Body of pancreas (tissue), 4 donors: ENCODE measurements around the gene SEL1L. TPM values are rescaled to one million over a fixed set of nuclear protein-coding genes. Genes with fewer than 3 reads are reported as not detected.
"Not testable (repeated sequence)": the region's sequence is repeated elsewhere in the genome, so short reads cannot be mapped to it uniquely, and the experiment has no call there.

Experiments
- ATAC-seq: fragments of 150-250 bp; one replicate; pipeline ENCODE4 v1.9.1; 2016
- DNase-seq, 4 donors: peaks; one replicate each; pipeline ENCODE4 v3.0.0-alpha.2; 2019
- H3K27ac ChIP-seq, 4 donors: fragments of 200-600 bp; sonication (generic); 1 replicate in 3 of 4; 2 replicates in 1 of 4; pipeline versions ENCODE4 v1.5.1 to v1.6.1; 2016 to 2019; ENCODE audit warnings: mild to moderate bottlenecking in 1 of 4, mixed read lengths in 1 of 4, moderate library complexity in 1 of 4
- H3K27me3 ChIP-seq, 2 donors: fragments of 200-600 bp; sonication (generic); one replicate each; pipeline ENCODE4 v1.6.0; 2016; ENCODE audit warnings: mild to moderate bottlenecking in 1 of 2
- H3K36me3 ChIP-seq, 2 donors: fragments of 200-600 bp; sonication (generic); replicated peaks in 1 of 2; 2 replicates each; pipeline ENCODE4 v1.5.1; 2016; ENCODE audit warnings: low read depth in 2 of 2; ENCODE audit not compliant: insufficient read depth in 1 of 2
- H3K4me1 ChIP-seq: fragments of 200-600 bp; sonication (generic); one replicate; pipeline ENCODE4 v1.6.0; 2016
- H3K4me3 ChIP-seq, 2 donors: fragments of 200-600 bp; sonication (generic); 1 replicate in 1 of 2; 2 replicates in 1 of 2; pipeline ENCODE4 v1.5.1; 2016 to 2019
- H3K9me3 ChIP-seq, 3 donors: fragments of 200-600 bp; sonication (generic); 1 replicate in 2 of 3; 2 replicates in 1 of 3; pipeline ENCODE4 v1.5.1; 2016
- CTCF ChIP-seq, 7 experiments: fragments of 450-650 bp in 4 of 7; fragments of 200-600 bp in 3 of 7; sonication (generic) in 3 of 7; IDR thresholded peaks; one replicate each; pipeline ENCODE4 v1.5.1; 2016 to 2019; ENCODE audit warnings: antibody characterized with exemption in 7 of 7
- POLR2A ChIP-seq, 3 donors: fragments of 450-650 bp; IDR thresholded peaks; one replicate each; pipeline ENCODE4 v1.6.1; 2016; ENCODE audit warnings: antibody characterized with exemption in 3 of 3, mild to moderate bottlenecking in 2 of 3
- WGBS, 2 donors: methylation state at CpG; one replicate each; pipeline ENCODE4 v1.1.5; 2017; 5-methylcytosine and 5-hydroxymethylcytosine counted together
- intact Hi-C: fragments of 100-400 bp; cut with DNase I; formaldehyde crosslinking; loops from one replicate; pipeline ENCODE4 v1.15.1; 2023
- total RNA-seq, 2 donors: library from RNA; depleted of rRNA; stranded (reverse); fragments of >200 nt; gene quantifications; one replicate each; pipeline ENCODE4 v1.1.0, GENCODE V29; 2016

Gene SEL1L
- total RNA-seq, 2 donors from 2014 or later: 183 to 268 TPM

- no peak for TF ChIP-seq CTCF (IDR thresholded peaks at IDR 0.05)
- no peak for TF ChIP-seq POLR2A (IDR thresholded peaks at IDR 0.05)
- WGBS, 2 donors: 61 to 71% methylated on average over 4 of the region's 4 CpGs
- Histone ChIP-seq H3K27me3 (no peaks in the 10 kb centered on the region), H3K36me3 (no peaks in the 10 kb centered on the region), H3K9me3 (no peaks in the 10 kb centered on the region), H3K27ac (no peak overlapping the region), H3K4me1 (peaks cover 6% of the 10 kb centered on the region), H3K4me3 (no peak overlapping the region)
- DNase-seq (no peak), ATAC-seq (no peak)
- intact Hi-C loops: no loop called here
Measured at GRCh38 chr14:81550001-81550637, 16.5 kb upstream of the SEL1L start.

- peaks cover 39% of the 10 kb centered on the region for H3K4me1 ChIP-seq
- H3K9me3 ChIP-seq, H3K36me3 ChIP-seq, H3K4me3 ChIP-seq, H3K27me3 ChIP-seq, DNase-seq, H3K27ac ChIP-seq, intact Hi-C loops, ATAC-seq: not testable (repeated sequence)
- WGBS, 2 donors: 92 to 95% methylated on average over 2 to 5 of the region's 5 CpGs
Measured at GRCh38 chr14:81541206-81541605, 7.6 kb upstream of the SEL1L start.

GRCh38 chr14:81537193-81537592 lies 3.5 kb upstream of the SEL1L start:
- Histone ChIP-seq H3K9me3 (no peaks in the 10 kb centered on the region), H3K4me1 (peaks cover 58% of the 10 kb centered on the region), H3K27me3 (no peaks in the 10 kb centered on the region), H3K4me3 (no peak overlapping the region), H3K27ac (peak overlapping the region; percentile 80 to 91 (median 84)), H3K36me3 (no peaks in the 10 kb centered on the region)
- intact Hi-C loops: no loop called here
- 8 to 23% methylated on average over 2 of the region's 2 CpGs for WGBS, 2 donors
- ATAC-seq (peak; percentile 34), DNase-seq (peak; percentile 50 to 70 (median 62))
- TF ChIP-seq POLR2A (IDR thresholded peaks at IDR 0.05): no peak

- DNase-seq (peak; percentile 52 to 90 (median 70)), ATAC-seq (peak; percentile 57)
- TF ChIP-seq POLR2A (IDR thresholded peaks at IDR 0.05) (peak in 2 of 3 donors; percentile 19 to 26), CTCF (IDR thresholded peaks at IDR 0.05) (no peak)
- Histone ChIP-seq H3K27ac (peak overlapping the region; percentile 80 to 91 (median 84)), H3K4me1 (peaks cover 58% of the 10 kb centered on the region), H3K4me3 (no peak overlapping the region), H3K9me3 (no peaks in the 10 kb centered on the region), H3K27me3 (no peaks in the 10 kb centered on the region), H3K36me3 (no peaks in the 10 kb centered on the region)
- WGBS, 2 donors: 7 to 9% methylated on average over 2 of the region's 2 CpGs
- intact Hi-C loops: no loop called here
Measured at GRCh38 chr14:81536241-81536771, 2.7 kb upstream of the SEL1L start.

- H3K27ac ChIP-seq: peak overlapping the region; percentile 80 to 91 (median 84)
Measured at GRCh38 chr14:81535396-81536164, 1.9 kb upstream of the SEL1L start.

GRCh38 chr14:81534510-81535074 lies 939 bp upstream of the SEL1L start:
- Histone ChIP-seq H3K27ac (peak overlapping the region; percentile 66 to 91 (median 84)), H3K27me3 (no peaks in the 10 kb centered on the region), H3K4me3 (no peak overlapping the region), H3K4me1 (peaks cover 52% of the 10 kb centered on the region), H3K9me3 (no peaks in the 10 kb centered on the region), H3K36me3 (no peaks in the 10 kb centered on the region)
- ATAC-seq: no peak
- intact Hi-C loops: no loop called here
- TF ChIP-seq POLR2A (IDR thresholded peaks at IDR 0.05) (peak in 2 of 3 donors; percentile 18 to 44), CTCF (IDR thresholded peaks at IDR 0.05) (no peak)
- DNase-seq: peak in 1 of 4 donors; percentile 30
- 39 to 40% methylated on average over 8 of the region's 8 CpGs for WGBS, 2 donors

More at GRCh38 chr14:81535396-81536164, 1.9 kb upstream of the SEL1L start:
- DNase-seq (no peak), ATAC-seq (no peak)
- H3K27me3 ChIP-seq: no peaks in the 10 kb centered on the region
- no peaks in the 10 kb centered on the region for H3K36me3 ChIP-seq
- intact Hi-C loops: no loop called here
- H3K4me3 ChIP-seq: no peak overlapping the region
- peaks cover 58% of the 10 kb centered on the region for H3K4me1 ChIP-seq
- no peaks in the 10 kb centered on the region for H3K9me3 ChIP-seq
- no peak for TF ChIP-seq POLR2A (IDR thresholded peaks at IDR 0.05)
- WGBS, 2 donors: 15 to 18% methylated on average over 3 of the region's 3 CpGs
